Measurements from ENCODE around the gene TMEM163.

Gene TMEM163

GRCh38 chr2:134639265-134639664, 79.5 kb downstream of the TMEM163 start:
- TF ChIP-seq GATA3 (IDR thresholded peaks at IDR 0.05; ENCODE audit: low read depth, low read length) (no peak), GATA2 (IDR thresholded peaks at IDR 0.05; ENCODE audit: low read depth, low read length) (no peak)

- TF ChIP-seq GATA2 (IDR thresholded peaks at IDR 0.05; ENCODE audit: low read depth, low read length) (no peak), GATA3 (IDR thresholded peaks at IDR 0.05; ENCODE audit: low read depth, low read length) (no peak)
Observed at GRCh38 chr2:134636714-134637113, 82.1 kb downstream of the TMEM163 start.

- TF ChIP-seq GATA2 (IDR thresholded peaks at IDR 0.05; ENCODE audit: low read depth, low read length) (no peak), GATA3 (IDR thresholded peaks at IDR 0.05; ENCODE audit: low read depth, low read length) (no peak)
Observed at GRCh38 chr2:134634054-134634753, 84.6 kb downstream of the TMEM163 start.

- TF ChIP-seq GATA2 (IDR thresholded peaks at IDR 0.05; ENCODE audit: low read depth, low read length) (no peak), GATA3 (IDR thresholded peaks at IDR 0.05; ENCODE audit: low read depth, low read length) (no peak)
Observed at GRCh38 chr2:134630504-134631159, 88.2 kb downstream of the TMEM163 start.

GRCh38 chr2:134628453-134628852, 90.3 kb downstream of the TMEM163 start:
- no peak for TF ChIP-seq GATA3 (IDR thresholded peaks at IDR 0.05; ENCODE audit: low read depth, low read length)
- TF ChIP-seq GATA2 (IDR thresholded peaks at IDR 0.05; ENCODE audit: low read depth, low read length), result no peak

- TF ChIP-seq GATA3 (IDR thresholded peaks at IDR 0.05; ENCODE audit: low read depth, low read length), result no peak
- no peak for TF ChIP-seq GATA2 (IDR thresholded peaks at IDR 0.05; ENCODE audit: low read depth, low read length)
Observed at GRCh38 chr2:134626781-134627180, 92.0 kb downstream of the TMEM163 start.

GRCh38 chr2:134625311-134625710, 93.5 kb downstream of the TMEM163 start:
- TF ChIP-seq GATA2 (IDR thresholded peaks at IDR 0.05; ENCODE audit: low read depth, low read length), result no peak

GRCh38 chr2:134623796-134624195, 95.0 kb downstream of the TMEM163 start:
- TF ChIP-seq GATA3 (IDR thresholded peaks at IDR 0.05; ENCODE audit: low read depth, low read length) (no peak), GATA2 (IDR thresholded peaks at IDR 0.05; ENCODE audit: low read depth, low read length) (no peak)

- no peak for TF ChIP-seq GATA2 (IDR thresholded peaks at IDR 0.05; ENCODE audit: low read depth, low read length)
- TF ChIP-seq GATA3 (IDR thresholded peaks at IDR 0.05; ENCODE audit: low read depth, low read length), result no peak
Observed at GRCh38 chr2:134623046-134623445, 95.8 kb downstream of the TMEM163 start.

- TF ChIP-seq GATA3 (IDR thresholded peaks at IDR 0.05; ENCODE audit: low read depth, low read length), result no peak
- no peak for TF ChIP-seq GATA2 (IDR thresholded peaks at IDR 0.05; ENCODE audit: low read depth, low read length)
Observed at GRCh38 chr2:134621939-134622705, 96.7 kb downstream of the TMEM163 start.

- no peak for TF ChIP-seq GATA3 (IDR thresholded peaks at IDR 0.05; ENCODE audit: low read depth, low read length)
- no peak for TF ChIP-seq GATA2 (IDR thresholded peaks at IDR 0.05; ENCODE audit: low read depth, low read length)
Observed at GRCh38 chr2:134619250-134619649, 99.5 kb downstream of the TMEM163 start.

GRCh38 chr2:134611316-134611715, 107.5 kb downstream of the TMEM163 start:
- TF ChIP-seq GATA2 (IDR thresholded peaks at IDR 0.05; ENCODE audit: low read depth, low read length), result no peak
- no peak for TF ChIP-seq GATA3 (IDR thresholded peaks at IDR 0.05; ENCODE audit: low read depth, low read length)

GRCh38 chr2:134610871-134611270, 107.9 kb downstream of the TMEM163 start:
- TF ChIP-seq GATA2 (IDR thresholded peaks at IDR 0.05; ENCODE audit: low read depth, low read length) (no peak), GATA3 (IDR thresholded peaks at IDR 0.05; ENCODE audit: low read depth, low read length) (no peak)

- TF ChIP-seq GATA2 (IDR thresholded peaks at IDR 0.05; ENCODE audit: low read depth, low read length), result no peak
- TF ChIP-seq GATA3 (IDR thresholded peaks at IDR 0.05; ENCODE audit: low read depth, low read length), result no peak
Observed at GRCh38 chr2:134609924-134610513, 108.8 kb downstream of the TMEM163 start.
